ENCODE results near the gene TFRC.
"Not testable (repeated sequence)": the region's sequence is repeated elsewhere in the genome, so short reads cannot be mapped to it uniquely, and the experiment has no call there.

TFRC gene

GRCh38 chr3:196063049-196063448 lies 18.8 kb downstream of the TFRC start:
- no peak overlapping the region for H3K27ac ChIP-seq
- TF ChIP-seq ZFX (IDR thresholded peaks at IDR 0.05): no peak
- TF ChIP-seq CTCF (conservative IDR thresholded peaks at IDR 0.05): no peak

- TF ChIP-seq CTCF (conservative IDR thresholded peaks at IDR 0.05): no peak
- TF ChIP-seq ZFX (IDR thresholded peaks at IDR 0.05): no peak
- no peak overlapping the region for H3K27ac ChIP-seq
Observed at GRCh38 chr3:196060834-196061233, 21.1 kb downstream of the TFRC start.

GRCh38 chr3:196057760-196058331 lies 24.0 kb downstream of the TFRC start:
- H3K27ac ChIP-seq: no peak overlapping the region
- TF ChIP-seq ZFX (IDR thresholded peaks at IDR 0.05) (no peak), CTCF (conservative IDR thresholded peaks at IDR 0.05) (no peak)

- H3K27ac ChIP-seq: not testable (repeated sequence)
Observed at GRCh38 chr3:196056371-196056770, 25.5 kb downstream of the TFRC start.

- TF ChIP-seq CTCF (conservative IDR thresholded peaks at IDR 0.05) (no peak), ZFX (IDR thresholded peaks at IDR 0.05) (no peak)
- no peak overlapping the region for H3K27ac ChIP-seq
Observed at GRCh38 chr3:196055683-196056270, 26.1 kb downstream of the TFRC start.

- no peak overlapping the region for H3K27ac ChIP-seq
- TF ChIP-seq ZFX (IDR thresholded peaks at IDR 0.05) (no peak), CTCF (conservative IDR thresholded peaks at IDR 0.05) (no peak)
Observed at GRCh38 chr3:196055240-196055639, 26.6 kb downstream of the TFRC start.

- TF ChIP-seq ZFX (IDR thresholded peaks at IDR 0.05) (no peak), CTCF (conservative IDR thresholded peaks at IDR 0.05) (no peak)
- no peak overlapping the region for H3K27ac ChIP-seq
Observed at GRCh38 chr3:196054661-196055060, 27.2 kb downstream of the TFRC start.

GRCh38 chr3:196053487-196053886 lies 28.4 kb downstream of the TFRC start:
- TF ChIP-seq CTCF (conservative IDR thresholded peaks at IDR 0.05) (no peak), ZFX (IDR thresholded peaks at IDR 0.05) (no peak)

More at GRCh38 chr3:196053487-196053886, 28.4 kb downstream of the TFRC start:
- no peak overlapping the region for H3K27ac ChIP-seq

All from C4-2B (cell line).